ENCODE data around the gene DPH1. TPM values are rescaled to one million over a fixed set of nuclear protein-coding genes. Genes with fewer than 3 reads are reported as not detected.

Gene DPH1
- total and polyA plus RNA-seq, 2 donors (not counting 1 experiment from before 2014, with no cell fraction given), result 23.1 to 28.5 TPM

DNA sequence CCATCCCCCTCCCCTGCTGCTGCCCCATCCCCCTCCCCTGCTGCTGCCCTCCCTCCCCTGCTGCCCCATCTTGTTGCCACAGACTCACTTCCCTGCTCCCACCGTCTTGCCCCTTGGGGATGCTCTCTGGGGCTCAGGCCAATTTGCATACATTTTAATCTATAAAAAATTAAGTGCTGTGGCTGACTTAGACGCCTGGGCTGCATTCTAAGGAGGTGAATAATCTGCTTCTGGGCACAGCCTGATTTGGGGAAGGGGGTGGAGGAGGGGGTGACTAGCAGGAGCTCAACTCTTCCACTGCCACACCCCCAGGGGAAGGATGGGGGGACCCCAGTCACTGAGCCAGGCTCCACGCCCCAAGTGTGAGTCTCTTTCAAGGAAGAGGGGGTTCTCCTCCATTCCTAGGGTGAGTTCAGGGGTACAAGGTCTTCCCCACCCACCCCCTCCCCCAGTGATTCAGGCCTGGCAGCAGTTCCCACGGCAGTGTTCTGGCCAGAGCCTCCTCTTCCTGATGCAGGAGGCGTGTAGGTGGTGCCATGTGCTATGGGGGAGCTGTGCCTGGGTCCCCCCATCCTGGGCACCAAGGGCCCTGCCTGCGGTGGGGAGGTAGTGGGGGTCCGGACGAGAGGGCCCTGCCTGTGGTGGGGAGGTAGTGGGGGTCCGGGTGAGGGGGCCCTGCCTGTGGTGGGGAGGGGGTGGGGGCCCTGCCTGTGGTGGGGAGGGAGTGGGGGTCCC is 5.0 kb downstream of the DPH1 start:
- DNase-seq (ENCODE audit: low read depth in 2 of 2), result peak; percentile 80 to 86

DNA sequence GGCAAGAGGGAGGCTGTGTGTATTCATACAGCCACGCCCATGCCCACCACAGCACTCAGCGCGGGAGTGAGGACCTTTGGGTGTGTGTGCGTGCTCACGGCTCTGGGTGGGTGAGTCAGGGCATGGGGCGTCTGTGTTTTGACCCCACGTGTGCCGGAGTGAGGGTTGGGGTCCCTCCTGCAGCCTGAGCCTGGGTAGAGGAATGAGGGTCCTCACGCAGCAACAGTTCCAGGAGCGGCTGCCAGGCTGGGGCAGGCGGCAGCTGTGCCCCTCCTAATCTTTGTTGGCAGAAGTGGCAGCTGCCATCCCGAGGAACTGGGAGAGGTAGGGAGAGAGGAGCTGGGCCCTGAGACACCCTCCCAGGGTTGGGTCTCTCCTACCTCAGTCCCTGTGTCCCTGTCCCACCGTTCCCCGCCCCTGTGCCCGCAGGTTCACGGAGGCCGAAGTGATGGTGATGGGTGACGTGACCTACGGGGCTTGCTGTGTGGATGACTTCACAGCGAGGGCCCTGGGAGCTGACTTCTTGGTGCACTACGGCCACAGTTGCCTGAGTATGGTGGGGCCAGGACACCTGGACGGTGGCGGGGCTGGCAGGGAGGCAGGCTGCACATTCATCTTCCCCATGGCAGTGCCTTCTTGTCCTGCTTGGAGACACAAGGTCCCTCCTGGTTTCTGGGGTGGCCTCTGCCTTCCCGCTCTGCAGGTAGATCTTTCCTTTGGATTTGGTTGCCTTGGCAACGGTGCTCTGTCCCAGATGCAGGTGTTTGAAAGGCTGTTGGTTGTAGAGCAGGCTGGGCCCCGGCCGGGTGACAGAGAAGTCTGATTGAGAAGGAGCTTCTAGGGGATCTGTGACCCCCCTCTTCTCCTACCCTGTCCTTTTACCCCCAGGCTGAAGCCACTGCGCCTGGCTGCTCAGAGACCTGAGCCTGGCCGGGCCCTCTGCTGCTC is 5.9 kb downstream of the DPH1 start:
- Histone ChIP-seq H4K20me1 (ENCODE audit: control insufficient read depth, extremely low read depth, insufficient read depth, low read length) (no peaks in the 10 kb centered on the region), H3K9me3 (ENCODE audit: control insufficient read depth, insufficient read depth, low read depth, low read length) (no peaks in the 10 kb centered on the region), H3K4me2 (ENCODE audit: extremely low read depth, insufficient read depth, low read length) (no peak overlapping the region), H3K27me3 (ENCODE audit: control insufficient read depth, insufficient read depth, low read length) (no peaks in the 10 kb centered on the region), H3K9ac (ENCODE audit: insufficient read depth, low read length) (no peak overlapping the region), H3K4me1 (ENCODE audit: control insufficient read depth, extremely low read depth, insufficient read depth, low read length) (peaks cover 13% of the 10 kb centered on the region), H3K4me3 (replicated peaks in 1 of 4; ENCODE audit: control extremely low read depth in 1 of 4, insufficient read depth in 1 of 4, low read depth in 3 of 4, low read length in 4 of 4) (no peak overlapping the region), H3K79me2 (ENCODE audit: control insufficient read depth, insufficient read depth, low read length) (peaks cover 5% of the 10 kb centered on the region), H2AFZ (ENCODE audit: low read length) (no peak overlapping the region), H3K27ac (ENCODE audit: insufficient read depth, low read length) (no peak overlapping the region), H3K36me3 (ENCODE audit: control insufficient read depth, insufficient read depth, low read length) (peaks cover 18% of the 10 kb centered on the region)
- no peak for DNase-seq (ENCODE audit: low read depth in 2 of 2)
- TF ChIP-seq, protein P1, sequence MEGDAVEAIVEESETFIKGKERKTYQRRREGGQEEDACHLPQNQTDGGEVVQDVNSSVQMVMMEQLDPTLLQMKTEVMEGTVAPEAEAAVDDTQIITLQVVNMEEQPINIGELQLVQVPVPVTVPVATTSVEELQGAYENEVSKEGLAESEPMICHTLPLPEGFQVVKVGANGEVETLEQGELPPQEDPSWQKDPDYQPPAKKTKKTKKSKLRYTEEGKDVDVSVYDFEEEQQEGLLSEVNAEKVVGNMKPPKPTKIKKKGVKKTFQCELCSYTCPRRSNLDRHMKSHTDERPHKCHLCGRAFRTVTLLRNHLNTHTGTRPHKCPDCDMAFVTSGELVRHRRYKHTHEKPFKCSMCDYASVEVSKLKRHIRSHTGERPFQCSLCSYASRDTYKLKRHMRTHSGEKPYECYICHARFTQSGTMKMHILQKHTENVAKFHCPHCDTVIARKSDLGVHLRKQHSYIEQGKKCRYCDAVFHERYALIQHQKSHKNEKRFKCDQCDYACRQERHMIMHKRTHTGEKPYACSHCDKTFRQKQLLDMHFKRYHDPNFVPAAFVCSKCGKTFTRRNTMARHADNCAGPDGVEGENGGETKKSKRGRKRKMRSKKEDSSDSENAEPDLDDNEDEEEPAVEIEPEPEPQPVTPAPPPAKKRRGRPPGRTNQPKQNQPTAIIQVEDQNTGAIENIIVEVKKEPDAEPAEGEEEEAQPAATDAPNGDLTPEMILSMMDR (conservative IDR thresholded peaks at IDR 0.05 in 1 of 2, IDR thresholded peaks at IDR 0.05 in 1 of 2; ENCODE audit: low read depth in 1 of 2, low read length in 2 of 2), result no peak
- TF ChIP-seq EZH2 (IDR thresholded peaks at IDR 0.05; ENCODE audit: low read length, missing control alignments), result no peak

More for the DNA sequence above, 5.0 kb downstream of the DPH1 start:
- H3K27me3 ChIP-seq (ENCODE audit: control insufficient read depth, insufficient read depth, low read length), result no peaks in the 10 kb centered on the region
- H3K4me1 ChIP-seq (ENCODE audit: control insufficient read depth, extremely low read depth, insufficient read depth, low read length), result peaks cover 15% of the 10 kb centered on the region
- no peak overlapping the region for H3K4me3 ChIP-seq (replicated peaks in 1 of 4; ENCODE audit: control extremely low read depth in 1 of 4, insufficient read depth in 1 of 4, low read depth in 3 of 4, low read length in 4 of 4)
- H3K9me3 ChIP-seq (ENCODE audit: control insufficient read depth, insufficient read depth, low read depth, low read length), result no peaks in the 10 kb centered on the region
- no peak overlapping the region for H3K9ac ChIP-seq (ENCODE audit: insufficient read depth, low read length)
- no peak overlapping the region for H2AFZ ChIP-seq (ENCODE audit: low read length)
- peak overlapping the region; percentile 20 for H3K27ac ChIP-seq (ENCODE audit: insufficient read depth, low read length)
- TF ChIP-seq, protein P1 (conservative IDR thresholded peaks at IDR 0.05 in 1 of 2, IDR thresholded peaks at IDR 0.05 in 1 of 2; ENCODE audit: low read depth in 1 of 2, low read length in 2 of 2), result no peak
- TF ChIP-seq EZH2 (IDR thresholded peaks at IDR 0.05; ENCODE audit: low read length, missing control alignments), result no peak
- H3K4me2 ChIP-seq (ENCODE audit: extremely low read depth, insufficient read depth, low read length), result no peak overlapping the region
- H4K20me1 ChIP-seq (ENCODE audit: control insufficient read depth, extremely low read depth, insufficient read depth, low read length), result no peaks in the 10 kb centered on the region
- peaks cover 6% of the 10 kb centered on the region for H3K79me2 ChIP-seq (ENCODE audit: control insufficient read depth, insufficient read depth, low read length)
- H3K36me3 ChIP-seq (ENCODE audit: control insufficient read depth, insufficient read depth, low read length), result peaks cover 13% of the 10 kb centered on the region

DNA sequence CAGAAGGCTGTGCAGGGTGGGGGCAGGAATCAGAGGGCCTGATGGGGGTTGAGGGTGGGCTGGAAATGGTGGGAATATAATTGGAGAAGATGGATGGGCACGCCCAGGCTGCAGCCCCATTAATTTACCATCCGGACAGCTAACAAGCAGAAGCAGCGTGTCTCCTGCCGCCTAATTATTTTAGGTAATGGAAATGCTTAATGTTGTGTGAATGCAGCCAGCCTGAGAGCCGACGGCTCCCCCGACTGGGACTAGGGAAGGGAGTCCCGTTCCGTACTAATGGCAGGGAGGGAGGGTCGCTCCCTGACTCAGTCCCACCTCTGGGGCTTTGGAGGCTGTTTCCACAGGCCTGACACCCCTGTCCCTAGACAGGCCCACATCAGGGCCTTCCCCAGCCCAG is 7.2 kb downstream of the DPH1 start:
- H2AFZ ChIP-seq (ENCODE audit: low read length), result no peak overlapping the region
- no peaks in the 10 kb centered on the region for H4K20me1 ChIP-seq (ENCODE audit: control insufficient read depth, extremely low read depth, insufficient read depth, low read length)
- H3K9me3 ChIP-seq (ENCODE audit: control insufficient read depth, insufficient read depth, low read depth, low read length), result no peaks in the 10 kb centered on the region
- H3K4me2 ChIP-seq (ENCODE audit: extremely low read depth, insufficient read depth, low read length), result no peak overlapping the region
- H3K9ac ChIP-seq (ENCODE audit: insufficient read depth, low read length), result no peak overlapping the region
- H3K36me3 ChIP-seq (ENCODE audit: control insufficient read depth, insufficient read depth, low read length), result peaks cover 18% of the 10 kb centered on the region
- no peak for DNase-seq (ENCODE audit: low read depth in 2 of 2)
- H3K27ac ChIP-seq (ENCODE audit: insufficient read depth, low read length), result no peak overlapping the region
- TF ChIP-seq, protein P1 (conservative IDR thresholded peaks at IDR 0.05 in 1 of 2, IDR thresholded peaks at IDR 0.05 in 1 of 2; ENCODE audit: low read depth in 1 of 2, low read length in 2 of 2), result no peak
- TF ChIP-seq EZH2 (IDR thresholded peaks at IDR 0.05; ENCODE audit: low read length, missing control alignments), result no peak
- peaks cover 2% of the 10 kb centered on the region for H3K79me2 ChIP-seq (ENCODE audit: control insufficient read depth, insufficient read depth, low read length)
- no peak overlapping the region for H3K4me3 ChIP-seq (replicated peaks in 1 of 4; ENCODE audit: control extremely low read depth in 1 of 4, insufficient read depth in 1 of 4, low read depth in 3 of 4, low read length in 4 of 4)
- peaks cover 12% of the 10 kb centered on the region for H3K4me1 ChIP-seq (ENCODE audit: control insufficient read depth, extremely low read depth, insufficient read depth, low read length)
- H3K27me3 ChIP-seq (ENCODE audit: control insufficient read depth, insufficient read depth, low read length), result no peaks in the 10 kb centered on the region

Measured in fibroblast of lung (primary cell).